GM19395 (cell line): ENCODE data around the gene TSSC4.
A peak's percentile ranks its signal among the peaks of the same experiment; 100 is the strongest.

Experiments
- ATAC-seq: cut with Tn5 transposase; IDR thresholded peaks from one replicate; pipeline ENCODE4 v1.9.1; 2021; ENCODE audit warnings: mild to moderate bottlenecking, moderate library complexity; ENCODE audit not compliant: unreplicated experiment

Gene TSSC4

DNA sequence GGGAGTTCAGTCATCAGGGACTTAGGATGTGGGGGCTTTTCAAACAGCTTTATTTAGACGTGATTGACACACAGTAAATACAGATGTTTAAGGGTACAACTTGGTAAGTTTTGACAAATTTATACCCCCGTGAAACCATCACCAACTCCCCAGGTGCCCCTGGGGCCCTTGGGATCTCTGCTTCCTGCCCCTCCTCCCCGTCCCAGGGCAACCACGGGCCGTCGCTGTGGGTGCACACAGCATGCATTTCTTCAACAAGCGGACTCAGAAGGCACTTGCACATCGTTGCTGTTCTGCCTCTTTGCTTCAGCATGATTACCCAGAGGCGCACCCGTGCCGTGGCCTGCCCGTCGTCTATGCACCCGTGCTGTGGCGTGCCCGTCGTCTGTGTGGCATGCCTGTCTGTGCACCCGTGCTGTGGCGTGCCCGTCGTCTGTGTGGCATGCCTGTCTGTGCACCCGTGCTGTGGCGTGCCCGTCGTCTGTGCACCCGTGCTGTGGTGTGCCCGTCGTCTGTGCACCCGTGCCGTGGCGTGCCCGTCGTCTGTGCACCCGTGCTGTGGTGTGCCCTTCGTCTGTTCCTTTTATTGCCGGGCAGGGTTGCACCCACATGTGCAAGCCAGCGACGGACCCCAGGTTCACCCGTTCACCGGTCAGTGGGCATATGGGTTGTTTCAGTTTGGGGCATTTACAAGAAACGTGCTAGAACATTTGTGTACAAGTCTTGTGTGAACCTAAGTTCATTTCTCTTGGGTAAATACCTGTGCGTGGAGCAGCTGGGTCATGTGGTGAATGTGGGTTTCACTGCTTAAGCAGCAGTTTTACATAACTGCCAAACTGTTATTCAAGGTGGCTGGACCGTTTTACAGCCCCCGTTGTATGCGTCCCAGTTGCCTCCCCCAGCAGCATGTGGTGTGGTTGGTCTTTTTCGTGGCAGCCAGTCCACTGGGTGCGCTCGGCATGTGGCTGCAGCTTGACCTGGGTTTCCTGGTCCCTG is 15.1 kb upstream of the TSSC4 start:
- ATAC-seq = peak; percentile 45

DNA sequence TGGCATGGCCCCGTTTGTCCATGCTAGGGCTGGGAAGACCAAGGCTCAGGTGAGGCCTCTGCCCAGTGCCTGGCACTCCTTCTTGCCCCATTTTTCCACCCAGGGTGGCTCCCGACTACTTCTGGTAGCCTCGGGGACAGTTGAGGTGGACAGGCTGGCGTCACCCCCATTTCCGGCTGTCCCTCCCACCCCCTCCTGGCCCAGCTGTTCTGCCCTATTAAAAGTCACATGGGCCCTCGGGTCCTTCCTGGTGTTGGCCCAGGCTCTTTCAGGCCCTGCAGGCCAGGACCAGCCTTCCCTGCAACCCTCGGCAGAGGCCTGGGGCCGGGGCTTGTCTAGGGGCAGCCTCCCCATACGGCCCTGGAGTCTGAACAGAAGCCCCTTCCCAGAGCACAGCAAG is 14.0 kb upstream of the TSSC4 start:
- no peak for ATAC-seq

GRCh38 chr11:2387266-2387987 is 13.1 kb upstream of the TSSC4 start:
- no peak for ATAC-seq

DNA sequence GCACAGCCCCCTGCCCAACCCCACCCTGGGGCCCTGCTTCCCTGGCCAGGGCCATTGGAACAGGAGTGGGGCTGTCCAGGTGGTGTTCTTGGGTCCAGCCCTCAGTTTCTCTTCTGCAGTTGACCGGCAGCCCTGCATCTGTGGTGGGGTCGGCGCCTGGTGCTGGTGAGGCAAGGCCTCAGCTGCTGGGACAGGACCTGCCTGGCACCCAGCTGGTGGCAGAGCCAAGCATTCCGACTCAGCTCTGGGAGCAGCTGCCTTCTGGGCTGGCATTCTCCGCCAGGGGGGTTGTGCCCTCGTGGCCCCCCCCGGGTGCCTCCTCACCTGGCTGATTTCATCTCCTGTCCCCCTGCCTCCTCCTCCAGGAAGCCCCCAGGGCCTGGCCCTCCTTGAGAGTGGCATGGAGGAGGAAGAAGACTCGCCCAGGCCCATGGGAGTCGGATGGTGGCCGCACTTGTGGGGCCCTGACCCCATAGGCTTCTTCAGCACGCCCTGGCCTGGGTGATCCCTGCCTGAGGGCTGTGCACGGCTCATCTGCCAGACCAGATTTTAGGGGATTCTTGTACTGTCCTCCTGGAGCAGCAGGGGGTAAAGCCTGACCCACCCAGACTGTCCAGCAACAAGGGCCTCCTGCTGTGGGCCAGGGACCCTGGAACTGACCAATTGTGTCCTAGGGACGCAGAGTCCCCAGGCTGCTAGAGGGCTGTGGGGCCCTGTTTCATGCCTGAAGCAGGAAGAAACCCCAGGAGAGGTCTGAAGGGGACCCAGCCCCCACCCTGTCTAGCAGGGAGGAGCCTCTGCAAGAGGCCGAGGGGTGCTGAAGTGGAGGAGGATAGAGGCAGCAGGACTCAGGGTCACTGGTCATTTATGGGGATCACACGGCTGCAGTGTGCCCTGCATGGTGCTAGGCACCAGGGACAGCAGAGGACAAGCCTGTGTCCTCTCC is 11.8 kb upstream of the TSSC4 start:
- no peak for ATAC-seq

DNA sequence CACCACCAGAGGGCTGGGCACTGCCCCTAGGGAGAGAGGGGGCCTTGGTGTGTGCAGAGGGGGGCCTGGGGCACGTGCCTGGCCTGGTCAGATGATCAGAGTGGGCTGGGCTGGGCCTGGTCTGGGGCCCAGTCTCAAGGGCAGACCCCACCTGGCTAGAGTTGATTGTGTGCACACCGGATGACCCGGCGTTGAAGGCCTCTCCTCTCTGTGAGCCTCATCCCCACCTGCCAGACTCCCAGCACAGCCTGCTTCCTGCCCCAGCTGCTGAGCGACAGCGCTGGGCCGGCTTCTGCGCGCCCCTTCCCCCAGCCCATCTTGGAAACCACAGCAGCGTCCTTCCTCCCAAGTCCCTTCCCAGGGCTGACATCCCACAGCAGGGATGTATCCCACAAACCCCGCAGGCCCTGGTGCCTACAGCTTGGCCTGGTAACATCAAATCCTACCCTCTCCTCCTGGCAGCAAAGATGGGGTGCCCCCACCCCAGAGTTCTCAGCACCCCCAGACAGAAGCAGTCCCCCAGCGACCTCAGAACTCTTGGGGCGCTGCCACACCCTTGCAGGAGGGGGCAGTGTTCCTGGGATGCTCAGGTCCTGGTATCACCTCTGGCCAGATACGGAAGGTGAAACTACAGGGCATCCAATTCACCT is 11.0 kb upstream of the TSSC4 start:
- no peak for ATAC-seq

- no peak for ATAC-seq
These were observed 10.3 kb upstream of the TSSC4 start for GRCh38 chr11:2390091-2390724.

DNA sequence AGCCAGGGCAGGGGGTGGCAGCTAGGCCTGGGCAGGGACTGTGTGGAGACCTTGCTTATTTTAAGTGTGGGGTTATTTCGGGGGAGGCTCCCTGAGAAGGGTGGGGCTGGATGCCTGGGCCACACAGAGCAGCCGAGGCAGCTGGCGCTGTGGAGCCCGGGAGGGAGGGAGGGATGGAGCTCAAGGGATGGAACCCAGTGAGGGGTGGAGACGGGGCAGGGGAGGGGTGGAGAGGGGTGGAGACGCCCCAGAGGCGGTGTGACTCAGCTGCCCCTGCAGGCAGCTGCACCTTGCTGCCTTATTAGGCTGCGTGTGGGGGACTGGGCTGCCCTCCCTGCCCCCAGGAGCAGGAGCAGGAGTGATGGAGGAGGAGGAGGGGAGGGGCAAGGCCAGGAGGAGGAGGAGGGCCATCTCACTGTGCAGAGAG is 9.8 kb upstream of the TSSC4 start:
- ATAC-seq = no peak

DNA sequence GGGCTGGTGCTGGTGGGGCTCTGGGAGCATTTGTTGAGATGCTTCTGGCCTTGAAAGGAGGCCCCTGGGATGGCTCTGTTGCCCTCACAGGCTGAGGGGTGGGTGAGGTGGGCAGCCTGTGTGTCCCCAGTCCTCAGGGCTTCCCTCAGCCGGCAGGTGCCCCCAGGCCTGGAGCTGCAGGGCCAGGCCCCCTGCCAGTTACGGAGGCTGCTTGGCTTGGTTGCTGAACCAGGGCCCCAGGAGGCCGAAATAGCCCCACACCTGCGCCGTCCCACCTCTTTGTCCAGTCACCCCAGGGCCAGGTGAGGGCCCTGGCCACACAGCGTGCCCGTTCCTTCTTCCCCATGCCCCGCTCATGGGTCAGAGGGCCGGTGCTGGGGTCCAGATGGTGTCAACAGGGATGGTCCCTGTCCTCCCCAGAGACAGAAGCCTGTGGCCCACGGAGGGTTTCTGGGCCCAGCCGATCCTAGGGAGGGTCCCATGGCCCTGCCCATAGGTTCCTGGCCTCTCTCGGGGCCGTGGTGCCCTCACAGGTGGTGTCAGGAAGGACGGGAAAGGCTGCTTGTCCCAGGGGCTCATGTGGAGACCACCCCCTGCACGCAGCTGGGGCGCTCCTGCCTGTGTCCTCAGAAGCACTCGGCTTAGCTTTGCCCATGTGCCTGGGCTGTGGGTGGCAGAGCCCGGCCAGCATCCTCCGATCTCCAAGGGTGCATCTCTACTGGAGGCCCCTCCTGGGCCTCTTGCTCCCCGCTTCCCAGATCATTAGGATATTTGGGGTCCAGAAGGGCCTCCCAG is 9.2 kb upstream of the TSSC4 start:
- no peak for ATAC-seq

GRCh38 chr11:2392241-2392959 is 8.2 kb upstream of the TSSC4 start:
- ATAC-seq = no peak

DNA sequence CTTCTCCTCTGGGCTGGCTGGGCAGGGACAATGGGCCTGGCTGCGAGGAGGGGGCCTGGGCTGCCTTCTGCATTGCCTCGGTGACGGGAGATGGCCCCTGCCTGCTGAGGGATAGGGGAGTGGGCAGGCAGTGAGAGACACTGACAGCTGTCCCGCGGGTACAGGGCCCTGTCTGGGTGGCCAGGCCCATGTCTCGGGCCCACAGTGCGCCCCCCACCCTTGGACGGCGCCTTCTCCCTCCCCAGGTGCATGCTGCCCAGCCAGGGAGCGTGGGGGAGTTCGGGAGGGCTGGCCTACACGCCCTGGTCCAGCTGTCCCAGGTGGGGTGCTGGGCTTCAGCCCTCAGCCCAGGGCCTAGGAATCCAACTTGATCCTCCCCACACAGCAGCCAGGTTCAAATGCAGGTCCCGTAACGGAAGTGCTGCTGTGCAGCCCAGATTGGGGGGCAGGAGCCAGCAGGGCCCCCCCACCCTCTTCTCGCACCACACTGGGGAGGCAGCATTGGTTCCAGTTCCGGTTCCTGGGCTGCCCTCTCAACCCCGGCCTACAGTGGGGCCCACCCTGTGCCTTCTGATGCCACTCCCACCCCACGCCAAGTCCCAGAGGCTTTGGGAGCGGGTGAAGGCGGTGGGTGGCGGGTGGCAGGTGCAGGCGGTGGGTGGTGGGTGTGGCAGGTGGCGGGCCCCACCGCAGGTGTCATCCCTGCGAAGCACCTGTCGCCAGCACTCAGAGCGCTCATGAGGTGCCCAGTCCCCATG is 7.3 kb upstream of the TSSC4 start:
- ATAC-seq = no peak

DNA sequence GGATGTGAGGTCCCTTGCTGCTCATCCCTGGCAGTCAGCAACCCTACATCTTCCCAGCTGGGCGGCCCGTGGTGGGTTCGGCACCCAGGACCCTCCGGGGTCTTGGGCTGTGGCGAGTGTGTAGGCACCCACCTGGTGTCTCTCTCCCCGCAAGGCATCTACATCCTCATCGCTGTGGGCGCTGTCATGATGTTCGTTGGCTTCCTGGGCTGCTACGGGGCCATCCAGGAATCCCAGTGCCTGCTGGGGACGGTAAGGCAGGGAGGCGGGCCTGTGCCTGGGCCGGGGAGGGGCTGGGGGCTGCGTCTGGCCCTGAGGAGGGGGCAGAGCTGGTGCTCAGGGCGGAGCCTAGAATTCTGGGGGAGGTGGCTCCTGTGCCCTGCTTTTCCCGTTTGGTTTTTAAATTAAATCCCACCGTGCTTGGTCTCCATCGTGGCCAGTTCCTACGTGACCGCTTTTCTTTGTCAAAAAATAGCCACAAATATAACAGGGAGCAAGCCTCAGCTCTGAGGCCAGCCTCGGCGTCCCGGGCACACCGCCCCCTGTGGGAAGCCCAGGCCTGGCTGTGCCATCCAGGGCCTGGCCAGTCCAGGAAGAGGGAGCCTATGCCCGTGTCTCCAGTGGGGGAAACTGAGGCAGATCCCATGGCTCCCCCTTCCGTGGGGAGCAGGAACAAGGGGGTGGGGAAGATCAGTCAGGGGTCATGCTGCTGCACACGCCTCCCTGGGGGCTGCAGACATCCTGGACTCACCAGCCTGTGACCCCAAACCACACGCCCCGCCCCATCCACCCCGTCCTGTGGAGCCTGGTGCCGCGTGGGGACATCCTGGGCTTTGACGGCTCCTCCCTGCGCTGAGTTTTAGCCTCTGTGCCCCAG is 6.4 kb upstream of the TSSC4 start:
- no peak for ATAC-seq

- no peak for ATAC-seq
These were observed 5.8 kb upstream of the TSSC4 start for GRCh38 chr11:2394818-2395105.

DNA sequence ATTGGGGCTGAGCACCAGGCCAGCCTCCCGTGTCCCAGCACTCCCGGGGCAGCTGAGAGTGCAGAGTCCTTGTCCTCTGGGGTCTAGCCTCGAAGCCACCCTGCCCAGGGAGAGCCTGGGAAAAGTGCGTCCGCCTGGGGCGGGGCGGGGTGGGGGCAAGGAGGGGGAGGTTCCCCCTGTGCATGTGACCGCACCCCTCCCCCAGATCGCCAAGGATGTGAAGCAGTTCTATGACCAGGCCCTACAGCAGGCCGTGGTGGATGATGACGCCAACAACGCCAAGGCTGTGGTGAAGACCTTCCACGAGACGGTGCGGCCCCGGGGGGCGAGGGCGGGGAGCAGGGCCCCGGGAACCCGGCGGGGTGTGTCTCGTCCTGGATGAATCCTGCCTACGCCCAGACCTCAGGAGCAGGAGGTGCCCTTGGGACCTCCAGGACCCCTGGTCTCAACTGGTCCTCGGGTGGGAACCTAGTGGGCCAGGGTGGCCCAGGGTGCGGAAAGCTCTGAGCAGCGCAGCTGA is 5.3 kb upstream of the TSSC4 start:
- ATAC-seq = no peak

DNA sequence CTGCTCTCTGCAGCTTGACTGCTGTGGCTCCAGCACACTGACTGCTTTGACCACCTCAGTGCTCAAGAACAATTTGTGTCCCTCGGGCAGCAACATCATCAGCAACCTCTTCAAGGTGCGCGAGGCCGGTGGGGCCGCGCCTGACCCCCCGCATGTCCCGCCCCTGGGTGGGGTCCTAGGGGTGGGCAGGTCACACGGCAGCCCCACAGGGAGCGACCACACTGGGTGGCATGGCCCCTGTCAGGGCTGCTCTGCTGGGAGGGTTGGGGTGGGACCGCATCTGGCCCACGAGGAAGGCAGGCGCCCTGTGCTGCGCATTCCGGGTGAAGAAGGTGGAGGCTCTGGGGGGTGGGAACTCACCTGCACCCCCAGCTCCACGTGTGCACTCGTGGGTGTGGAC is 4.7 kb upstream of the TSSC4 start:
- ATAC-seq = no peak

DNA sequence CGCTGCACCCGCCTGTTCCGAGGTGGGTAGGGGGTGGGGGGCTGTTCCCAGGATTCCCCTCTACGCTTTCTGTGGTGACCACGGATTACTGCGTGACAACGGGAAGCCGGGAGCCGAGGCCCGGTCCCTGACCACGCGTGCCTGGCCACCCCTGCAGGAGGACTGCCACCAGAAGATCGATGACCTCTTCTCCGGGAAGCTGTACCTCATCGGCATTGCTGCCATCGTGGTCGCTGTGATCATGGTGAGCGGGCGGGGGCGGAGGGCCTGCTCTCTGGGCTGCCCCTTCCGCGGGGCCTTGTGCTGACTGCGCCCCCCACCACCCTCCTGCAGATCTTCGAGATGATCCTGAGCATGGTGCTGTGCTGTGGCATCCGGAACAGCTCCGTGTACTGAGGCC is 4.1 kb upstream of the TSSC4 start:
- ATAC-seq = no peak

GRCh38 chr11:2397005-2397404 is 3.5 kb upstream of the TSSC4 start:
- ATAC-seq = no peak
